ENCODE data around the gene TIGD4.

The TIGD4 gene

GRCh38 chr4:152719801-152720556 lies 59.6 kb downstream of the TIGD4 start:
- no peak for DNase-seq (ENCODE audit: low spot score)

Measured in ecto neural progenitor cell (in vitro differentiated cells).